WTC11 (cell line): Measurements from ENCODE around the gene VAV2. TPM values are rescaled to one million over a fixed set of nuclear protein-coding genes. Genes with fewer than 3 reads are reported as not detected.

Experiments used
- ATAC-seq: fragments of 200-7000 bp; cut with Tn5 transposase; 2 replicates; pipeline ENCODE4 v1.10.0; 2021; ENCODE audit warnings: mild to moderate bottlenecking, moderate library complexity
- CTCF ChIA-PET: fragments of 300-600 bp; sonication (Branson Sonifier 250); formaldehyde crosslinking; loops from one replicate; lab custom pipeline; 2021; ENCODE audit warnings: antibody characterized with exemption; lab: Charles Lee
- POLR2A ChIA-PET: fragments of 350-600 bp; sonication (Branson Sonifier 250); formaldehyde crosslinking; loops from one replicate; lab custom pipeline; 2021; ENCODE audit warnings: antibody characterized with exemption; lab: Charles Lee
- DNase-seq: peaks from one replicate; pipeline ENCODE4 v3.0.0; 2021; ENCODE audit warnings: low spot score
- H3K27ac Mint-ChIP-seq: 2 replicates; pipeline ENCODE4 v1.8.0; 2021; ENCODE audit warnings: mixed read lengths
- H3K27me3 Mint-ChIP-seq: 2 replicates; pipeline ENCODE4 v1.8.0; 2021; ENCODE audit warnings: low read depth, mild to moderate bottlenecking, moderate library complexity, mixed read lengths
- H3K36me3 Mint-ChIP-seq: 2 replicates; pipeline ENCODE4 v1.8.0; 2021; ENCODE audit warnings: mixed read lengths
- H3K4me1 Mint-ChIP-seq: 2 replicates; pipeline ENCODE4 v1.8.0; 2022; ENCODE audit warnings: mixed read lengths
- H3K4me3 Mint-ChIP-seq: 2 replicates; pipeline ENCODE4 v1.8.0; 2021; ENCODE audit warnings: mild to moderate bottlenecking, moderate library complexity, mixed read lengths
- H3K9me3 Mint-ChIP-seq: 2 replicates; pipeline ENCODE4 v1.8.0; 2021; ENCODE audit warnings: mixed read lengths
- ARID4B ChIP-seq: sonication (generic); formaldehyde crosslinking; IDR thresholded peaks from 2 replicates; pipeline ENCODE4 v1.8.0; 2023; ENCODE audit warnings: missing genetic modification reagents, mild to moderate bottlenecking, borderline replicate concordance
- ATF1 ChIP-seq: sonication (generic); formaldehyde crosslinking; IDR thresholded peaks from 2 replicates; pipeline ENCODE4 v1.8.1; 2023; ENCODE audit warnings: mild to moderate bottlenecking, moderate library complexity, missing genetic modification reagents
- ATF2 ChIP-seq: sonication (generic); formaldehyde crosslinking; IDR thresholded peaks from 2 replicates; pipeline ENCODE4 v1.8.1; 2022; ENCODE audit warnings: low read depth, missing genetic modification reagents, borderline replicate concordance
- ATF6 ChIP-seq: sonication (generic); formaldehyde crosslinking; IDR thresholded peaks from 2 replicates; pipeline ENCODE4 v1.8.1; 2023; ENCODE audit warnings: mild to moderate bottlenecking, missing genetic modification reagents
- CREB1 ChIP-seq: sonication (generic); formaldehyde crosslinking; IDR thresholded peaks from 2 replicates; pipeline ENCODE4 v1.8.0; 2023; ENCODE audit warnings: mild to moderate bottlenecking, missing genetic modification reagents
- ELF4 ChIP-seq: sonication (generic); formaldehyde crosslinking; IDR thresholded peaks from 2 replicates; pipeline ENCODE4 v1.8.1; 2022; ENCODE audit warnings: low read depth, mild to moderate bottlenecking, moderate library complexity, missing genetic modification reagents
- EMX1 ChIP-seq: fragments of 250-450 bp; sonication (Bioruptor Pico); IDR thresholded peaks from 2 replicates; pipeline ENCODE4 v1.8.0; 2021; ENCODE audit warnings: mild to moderate bottlenecking
- ERG ChIP-seq: fragments of 250-450 bp; sonication (Bioruptor Pico); IDR thresholded peaks from 2 replicates; pipeline ENCODE4 v1.8.0; 2021; ENCODE audit warnings: mild to moderate bottlenecking
- ETV6 ChIP-seq: sonication (generic); formaldehyde crosslinking; IDR thresholded peaks from 2 replicates; pipeline ENCODE4 v1.8.1; 2022; ENCODE audit warnings: mild to moderate bottlenecking, missing genetic modification reagents
- HMGXB4 ChIP-seq: sonication (generic); formaldehyde crosslinking; IDR thresholded peaks from 2 replicates; pipeline ENCODE4 v1.8.1; 2023; ENCODE audit warnings: mild to moderate bottlenecking, moderate library complexity, missing genetic modification reagents
- IRF2 ChIP-seq: sonication (generic); formaldehyde crosslinking; IDR thresholded peaks from 2 replicates; pipeline ENCODE4 v1.8.0; 2022; ENCODE audit warnings: low read depth, missing genetic modification reagents, borderline replicate concordance
- JUN ChIP-seq: sonication (generic); formaldehyde crosslinking; IDR thresholded peaks from 2 replicates; pipeline ENCODE4 v1.8.0; 2023; ENCODE audit warnings: mild to moderate bottlenecking, missing genetic modification reagents
- MLX ChIP-seq: sonication (generic); formaldehyde crosslinking; IDR thresholded peaks from 2 replicates; pipeline ENCODE4 v1.8.1; 2023; ENCODE audit warnings: mild to moderate bottlenecking, missing genetic modification reagents, moderate library complexity
- NFE2L1 ChIP-seq: sonication (generic); formaldehyde crosslinking; IDR thresholded peaks from 2 replicates; pipeline ENCODE4 v1.8.1; 2023; ENCODE audit warnings: missing genetic modification reagents
- NR2C2 ChIP-seq: sonication (generic); formaldehyde crosslinking; IDR thresholded peaks from 2 replicates; pipeline ENCODE4 v1.8.0; 2022; ENCODE audit warnings: mild to moderate bottlenecking, missing genetic modification reagents
- PRRX2 ChIP-seq: fragments of 250-450 bp; sonication (Bioruptor Pico); IDR thresholded peaks from 2 replicates; pipeline ENCODE4 v1.8.0; 2021; ENCODE audit warnings: mild to moderate bottlenecking
- SOX15 ChIP-seq: fragments of 250-450 bp; sonication (Bioruptor Pico); IDR thresholded peaks from 2 replicates; pipeline ENCODE4 v1.9.0; 2021; ENCODE audit warnings: mild to moderate bottlenecking
- TEAD1 ChIP-seq: sonication (generic); formaldehyde crosslinking; IDR thresholded peaks from 2 replicates; pipeline ENCODE4 v1.8.0; 2022; ENCODE audit warnings: mild to moderate bottlenecking, missing genetic modification reagents
- TP53 ChIP-seq: sonication (generic); formaldehyde crosslinking; IDR thresholded peaks from 2 replicates; pipeline ENCODE4 v1.8.1; 2023; ENCODE audit warnings: mild to moderate bottlenecking, missing genetic modification reagents
- ZNF232 ChIP-seq: sonication (generic); formaldehyde crosslinking; IDR thresholded peaks from 2 replicates; pipeline ENCODE4 v1.8.0; 2022; ENCODE audit warnings: mild to moderate bottlenecking, missing genetic modification reagents
- total RNA-seq: library from RNA; stranded (reverse); gene quantifications from 3 replicates; pipeline ENCODE4 v1.2.3, GENCODE V29; 2021

Gene VAV2
- total RNA-seq, 1 experiment from 2014 or later: 39.7 TPM

- TF ChIP-seq PRRX2 (CRISPR knock-in tag): no peak
- TF ChIP-seq ERG: no peak
- TF ChIP-seq HMGXB4: no peak
- no peak for TF ChIP-seq NFE2L1 (CRISPR knock-in tag)
- TF ChIP-seq ETV6 (CRISPR knock-in tag): no peak
Measured at GRCh38 chr9:133800266-133800665, 191.9 kb downstream of the VAV2 start (continued).

GRCh38 chr9:133799716-133800115, 192.4 kb downstream of the VAV2 start:
- no peak for ATAC-seq

More at GRCh38 chr9:133799716-133800115, 192.4 kb downstream of the VAV2 start:
- POLR2A ChIA-PET: no interaction called here
- Mint-ChIP-seq H3K4me3 (no peak overlapping the region), H3K27ac (no peak overlapping the region), H3K9me3 (no peaks in the 10 kb centered on the region), H3K36me3 (no peaks in the 10 kb centered on the region), H3K27me3 (no peaks in the 10 kb centered on the region), H3K4me1 (no peaks in the 10 kb centered on the region)
- no peak for TF ChIP-seq ATF1 (CRISPR knock-in tag)
- TF ChIP-seq TP53: no peak
- TF ChIP-seq NR2C2 (CRISPR knock-in tag): no peak
- no peak for TF ChIP-seq ZNF232 (CRISPR knock-in tag)
- no peak for TF ChIP-seq CREB1 (CRISPR knock-in tag)
- no peak for TF ChIP-seq MLX
- no peak for TF ChIP-seq TEAD1 (CRISPR knock-in tag)
- TF ChIP-seq EMX1 (CRISPR knock-in tag): no peak
- TF ChIP-seq IRF2 (CRISPR knock-in tag): no peak
- no peak for TF ChIP-seq HMGXB4
- TF ChIP-seq ATF6 (CRISPR knock-in tag): no peak
- TF ChIP-seq ELF4: no peak
- TF ChIP-seq ATF2: no peak
- TF ChIP-seq ARID4B (CRISPR knock-in tag): no peak
- TF ChIP-seq SOX15 (CRISPR knock-in tag): no peak
- TF ChIP-seq JUN (CRISPR knock-in tag): no peak
- CTCF ChIA-PET: no interaction called here
- DNase-seq: no peak
